ENCODE data around the gene TCEAL1. TPM values are rescaled to one million over a fixed set of nuclear protein-coding genes. Genes with fewer than 3 reads are reported as not detected.

The TCEAL1 gene
- total RNA-seq, 1 donor from 2014 or later = 25.0 TPM

DNA sequence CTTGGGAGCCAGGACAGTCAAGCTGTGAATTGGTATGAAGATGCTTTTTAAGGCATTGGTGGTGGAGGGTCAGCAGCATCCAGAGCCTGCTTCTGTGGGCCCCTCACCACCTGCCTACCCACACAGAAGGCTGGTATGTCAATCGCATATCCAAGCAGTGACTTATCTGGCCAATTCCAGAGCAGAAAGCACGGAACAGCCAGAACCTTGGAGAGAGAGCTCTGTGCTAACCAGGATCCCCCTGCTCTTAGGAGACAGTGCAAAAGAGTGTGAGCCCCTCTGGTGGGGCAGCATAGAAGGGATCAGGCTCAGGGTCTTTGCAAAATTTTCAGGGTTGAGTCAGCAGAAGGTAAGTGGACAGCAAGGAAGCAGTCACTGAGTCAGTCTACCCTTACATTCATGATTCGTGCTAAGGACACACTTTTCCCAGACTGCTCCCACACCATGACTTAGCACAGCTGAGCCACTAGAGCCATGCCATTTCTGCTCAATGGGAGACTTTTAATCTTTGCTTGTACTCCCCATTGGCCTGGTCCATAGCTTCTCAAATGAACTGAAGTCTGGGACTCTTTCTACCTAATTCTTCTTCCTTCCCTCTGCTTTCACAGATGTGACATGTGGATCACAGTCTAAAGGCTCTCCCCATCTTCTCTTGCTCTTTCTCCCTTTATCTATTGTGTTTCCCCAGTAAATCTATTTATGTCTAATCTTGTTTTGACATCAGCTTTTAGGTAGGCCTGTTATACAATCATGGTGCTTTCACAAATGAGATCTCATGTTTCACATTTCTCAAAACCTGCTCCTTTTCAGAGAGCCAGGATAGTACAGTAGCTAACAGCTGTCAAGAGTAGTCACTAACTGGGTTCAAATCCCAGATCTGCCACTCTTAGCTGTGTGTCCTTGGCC, 37.7 kb downstream of the TCEAL1 start:
- intact Hi-C loops (cut with DNase I) = no loop called here
- no peak for DNase-seq (ENCODE audit: missing footprints)
- no peak for ATAC-seq

DNA sequence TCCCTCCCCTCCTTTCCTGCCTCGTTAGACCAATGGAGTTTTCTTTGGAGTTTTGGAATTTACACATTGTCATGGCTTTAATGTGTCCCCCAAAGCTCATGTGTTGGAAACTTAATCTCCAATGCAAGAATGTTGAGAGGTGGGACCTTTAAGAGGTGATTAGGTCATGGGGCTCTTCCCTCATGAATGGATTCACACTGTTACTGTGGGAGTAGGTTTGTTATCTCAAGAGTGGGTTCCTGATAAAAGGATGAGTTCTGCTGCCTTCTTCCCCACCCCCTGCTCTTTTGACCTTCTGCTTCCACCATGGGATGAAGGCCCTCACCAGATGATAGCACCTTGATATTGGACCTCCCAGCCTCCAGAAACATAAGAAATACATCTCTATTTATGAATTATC, 41.0 kb downstream of the TCEAL1 start:
- DNase-seq (ENCODE audit: missing footprints) = no peak
- intact Hi-C loops (cut with DNase I) = no loop called here
- ATAC-seq = no peak

GRCh38 chrX:103674531-103675454, 46.0 kb downstream of the TCEAL1 start:
- ATAC-seq (no peak), DNase-seq (ENCODE audit: missing footprints) (no peak)
- intact Hi-C loops (cut with DNase I) = no loop called here

DNA sequence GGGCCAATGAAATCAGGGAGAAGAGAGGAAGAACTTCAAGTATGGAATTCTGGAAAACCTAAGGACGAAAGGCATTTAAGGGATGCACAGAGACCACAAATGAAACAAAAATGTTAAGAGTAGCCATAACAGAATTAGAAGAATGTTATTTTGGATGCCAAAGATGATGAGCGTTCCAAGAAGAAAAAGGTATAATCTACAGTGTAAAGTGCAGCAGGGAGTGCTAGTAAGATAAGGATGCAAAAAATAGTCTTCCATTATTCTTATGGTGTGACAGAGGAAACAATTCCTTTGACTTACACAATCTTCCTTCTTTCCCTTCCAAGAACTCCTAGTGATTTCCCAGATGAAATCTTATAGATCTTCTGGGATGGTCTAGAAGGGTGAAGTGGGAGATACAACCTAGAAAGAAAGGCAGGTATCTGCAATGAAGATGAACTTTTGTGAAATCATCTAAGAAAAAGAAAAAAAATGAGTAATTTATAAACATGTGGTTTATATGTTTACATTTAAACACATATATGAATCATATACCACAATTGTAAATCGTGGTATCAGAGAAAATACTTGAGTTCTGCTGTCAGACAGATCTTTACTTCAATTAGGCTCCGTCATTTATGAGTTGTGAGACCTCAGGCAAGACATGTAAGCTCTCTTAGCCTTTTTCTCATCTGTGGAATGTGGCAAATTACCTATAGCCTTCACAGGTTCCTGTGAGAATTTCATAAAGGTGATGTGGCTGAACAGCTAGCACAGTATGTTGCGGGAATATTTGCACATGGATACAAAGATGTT, 49.6 kb downstream of the TCEAL1 start:
- ATAC-seq = no peak
- intact Hi-C loops (cut with DNase I) = no loop called here
- DNase-seq (ENCODE audit: missing footprints) = no peak

Other genes with a start within 250 kb of the TCEAL1 start
- gene RAB40A, start 109.5 kb upstream of the TCEAL1 start, total RNA-seq = not detected
- gene TCEAL4, start 43.5 kb upstream of the TCEAL1 start, total RNA-seq = 64.3 TPM
- 19.3 TPM for gene TCEAL3, start 21.0 kb upstream of the TCEAL1 start, total RNA-seq
- gene MORF4L2, start 57.7 kb downstream of the TCEAL1 start, total RNA-seq = 159 TPM
- gene TMEM31, start 81.9 kb downstream of the TCEAL1 start, total RNA-seq = not detected
- gene PLP1, start 147.9 kb downstream of the TCEAL1 start, total RNA-seq = 11.4 TPM
- gene RAB9B, start 203.3 kb downstream of the TCEAL1 start, total RNA-seq = 33.9 TPM

All from Right ventricle myocardium inferior (tissue), 1 donor.